ENCODE measurements around the gene LRCH1.

GRCh38 chr13:46688306-46688705, 135.3 kb downstream of the LRCH1 start:
- TF ChIP-seq REST (IDR thresholded peaks at IDR 0.05; ENCODE audit: unreplicated experiment) (no peak), POLR2AphosphoS5 (IDR thresholded peaks at IDR 0.05; ENCODE audit: low read depth) (no peak), CTCF (conservative IDR thresholded peaks at IDR 0.05; ENCODE audit: low read depth in 2 of 2) (no peak), EZH2 (IDR thresholded peaks at IDR 0.05; ENCODE audit: low read depth, unreplicated experiment) (no peak), EZH2phosphoT487 (IDR thresholded peaks at IDR 0.05; ENCODE audit: unreplicated experiment) (no peak), CREB1 (CRISPR knock-in tag; IDR thresholded peaks at IDR 0.05; ENCODE audit: low read depth) (no peak), STAT1 (IDR thresholded peaks at IDR 0.05; ENCODE audit: unreplicated experiment) (no peak)
- TF ChIP-seq, protein P1, sequence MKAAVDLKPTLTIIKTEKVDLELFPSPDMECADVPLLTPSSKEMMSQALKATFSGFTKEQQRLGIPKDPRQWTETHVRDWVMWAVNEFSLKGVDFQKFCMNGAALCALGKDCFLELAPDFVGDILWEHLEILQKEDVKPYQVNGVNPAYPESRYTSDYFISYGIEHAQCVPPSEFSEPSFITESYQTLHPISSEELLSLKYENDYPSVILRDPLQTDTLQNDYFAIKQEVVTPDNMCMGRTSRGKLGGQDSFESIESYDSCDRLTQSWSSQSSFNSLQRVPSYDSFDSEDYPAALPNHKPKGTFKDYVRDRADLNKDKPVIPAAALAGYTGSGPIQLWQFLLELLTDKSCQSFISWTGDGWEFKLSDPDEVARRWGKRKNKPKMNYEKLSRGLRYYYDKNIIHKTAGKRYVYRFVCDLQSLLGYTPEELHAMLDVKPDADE (IDR thresholded peaks at IDR 0.05), result no peak
